Measurements from ENCODE around the gene PLEKHM3.
"Not testable (repeated sequence)": the region's sequence is repeated elsewhere in the genome, so short reads cannot be mapped to it uniquely, and the experiment has no call there.

PLEKHM3 gene

DNA sequence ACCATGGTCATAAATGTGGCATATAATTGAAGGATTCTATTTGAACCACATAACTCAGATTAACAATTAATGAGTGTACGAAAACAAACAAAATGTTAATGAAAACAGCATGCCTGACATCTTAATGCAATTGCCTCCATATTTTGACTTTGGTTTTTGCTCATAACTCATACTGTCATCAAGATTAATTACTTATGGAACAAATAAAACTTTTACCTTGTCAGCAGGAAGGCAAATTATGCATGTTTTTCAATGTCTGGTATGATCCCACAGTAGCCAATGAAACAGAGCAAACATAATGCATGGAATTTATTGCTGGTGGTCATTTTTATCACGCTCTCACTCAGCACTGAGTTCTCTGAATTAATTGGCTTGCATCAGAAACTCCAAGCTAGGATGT is 5.1 kb downstream of the PLEKHM3 start:
- no peak for TF ChIP-seq CTCF (IDR thresholded peaks at IDR 0.05; ENCODE audit: low read depth, low read length, missing control alignments)
- H3K4me3 ChIP-seq (ENCODE audit: low read depth, low read length), result no peak overlapping the region
- no peak for DNase-seq (ENCODE audit: low read depth)

GRCh38 chr2:208018124-208018712 is 7.1 kb downstream of the PLEKHM3 start:
- H3K4me3 ChIP-seq (ENCODE audit: low read depth, low read length); DNase-seq (ENCODE audit: low read depth): not testable (repeated sequence)

GRCh38 chr2:208017721-208018120 is 7.6 kb downstream of the PLEKHM3 start:
- no peak for DNase-seq (ENCODE audit: low read depth)
- no peak overlapping the region for H3K4me3 ChIP-seq (ENCODE audit: low read depth, low read length)
- no peak for TF ChIP-seq CTCF (IDR thresholded peaks at IDR 0.05; ENCODE audit: low read depth, low read length, missing control alignments)

- no peak for TF ChIP-seq CTCF (IDR thresholded peaks at IDR 0.05; ENCODE audit: low read depth, low read length, missing control alignments)
- no peak overlapping the region for H3K4me3 ChIP-seq (ENCODE audit: low read depth, low read length)
- DNase-seq (ENCODE audit: low read depth), result no peak
Measured at GRCh38 chr2:208015475-208015874, 9.9 kb downstream of the PLEKHM3 start.

DNA sequence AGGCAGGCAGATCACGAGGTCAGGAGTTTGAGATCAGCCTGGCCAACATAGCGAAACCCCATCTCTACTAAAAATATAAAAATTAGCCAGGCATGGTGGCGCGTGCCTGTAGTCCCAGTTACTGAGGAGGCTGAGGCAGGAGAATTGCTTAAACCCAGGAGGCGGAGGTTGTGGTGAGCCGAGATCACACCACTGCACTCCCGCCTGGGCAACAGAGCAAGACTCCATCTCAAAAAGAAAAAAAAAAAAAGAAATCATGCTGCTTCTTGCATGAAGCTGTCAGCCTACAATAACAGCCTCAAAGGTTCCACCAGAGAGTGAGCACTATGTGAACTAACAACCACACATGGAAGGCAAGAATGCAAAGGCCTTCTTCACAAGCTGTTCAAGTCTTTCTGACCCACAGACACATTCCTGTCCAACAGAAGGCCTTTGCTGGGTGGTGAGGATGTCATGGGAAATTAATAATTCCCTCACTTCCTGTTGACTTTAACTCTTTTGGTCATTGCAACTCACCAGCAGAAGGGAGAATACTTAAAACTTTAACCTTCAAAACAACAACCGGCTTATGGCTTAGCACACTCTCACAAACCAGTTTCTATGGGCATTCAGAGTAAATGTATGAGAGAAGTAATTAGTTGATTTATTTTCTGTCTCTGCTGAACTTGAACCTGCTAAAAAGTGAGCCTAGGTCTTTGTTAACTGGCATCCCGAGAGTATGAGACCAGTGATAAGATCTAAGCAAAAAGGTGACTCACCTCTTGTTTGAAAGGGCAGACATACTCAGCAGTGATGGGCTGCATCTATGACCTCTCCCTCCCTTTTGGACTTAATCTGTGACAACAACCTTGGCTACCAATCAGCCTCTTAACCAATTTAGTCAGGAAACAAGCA is 11.8 kb downstream of the PLEKHM3 start:
- no peak overlapping the region for H3K4me3 ChIP-seq (ENCODE audit: low read depth, low read length)
- no peak for TF ChIP-seq CTCF (IDR thresholded peaks at IDR 0.05; ENCODE audit: low read depth, low read length, missing control alignments)
- no peak for DNase-seq (ENCODE audit: low read depth)

- TF ChIP-seq CTCF (IDR thresholded peaks at IDR 0.05; ENCODE audit: low read depth, low read length, missing control alignments), result no peak
- DNase-seq (ENCODE audit: low read depth), result no peak
- no peak overlapping the region for H3K4me3 ChIP-seq (ENCODE audit: low read depth, low read length)
Measured at GRCh38 chr2:208012449-208012848, 12.9 kb downstream of the PLEKHM3 start.

GRCh38 chr2:208010506-208010905 is 14.8 kb downstream of the PLEKHM3 start:
- TF ChIP-seq CTCF (IDR thresholded peaks at IDR 0.05; ENCODE audit: low read depth, low read length, missing control alignments), result no peak
- DNase-seq (ENCODE audit: low read depth), result no peak
- H3K4me3 ChIP-seq (ENCODE audit: low read depth, low read length), result no peak overlapping the region
